Endodermal cell (in vitro differentiated cells): ENCODE data around the gene TESMIN. TPM values are rescaled to one million over a fixed set of nuclear protein-coding genes. Genes with fewer than 3 reads are reported as not detected.

Experiments used
- DNase-seq: peaks from one replicate; pipeline ENCODE4 v3.0.0-alpha.2; 2017
- H3K27ac ChIP-seq: 2 replicates; pipeline ENCODE4 v1.5.1; 2013; ENCODE audit warnings: mild to moderate bottlenecking, low read depth, low read length, moderate library complexity
- H3K27me3 ChIP-seq: 2 replicates; pipeline ENCODE4 v1.6.1; 2013; ENCODE audit warnings: mild to moderate bottlenecking, low read length, moderate library complexity; ENCODE audit not compliant: insufficient read depth, control insufficient read depth, poor library complexity, severe bottlenecking
- H3K36me3 ChIP-seq: 2 replicates; pipeline ENCODE4 v1.7.0; 2013; ENCODE audit warnings: mild to moderate bottlenecking, low read length, moderate library complexity; ENCODE audit not compliant: control insufficient read depth, insufficient read depth
- H3K4me1 ChIP-seq: one replicate; pipeline ENCODE4 v1.7.0; 2013; ENCODE audit warnings: low read length; ENCODE audit not compliant: control insufficient read depth, insufficient read depth
- H3K4me3 ChIP-seq: 2 replicates; pipeline ENCODE4 v1.5.1; 2013; ENCODE audit warnings: mild to moderate bottlenecking, low read length, moderate library complexity
- H3K9ac ChIP-seq: 2 replicates; pipeline ENCODE4 v1.6.1; 2013; ENCODE audit warnings: mild to moderate bottlenecking, low read length, moderate library complexity; ENCODE audit not compliant: poor library complexity, severe bottlenecking; ENCODE audit errors: extremely low read depth
- H3K9me3 ChIP-seq: 2 replicates; pipeline ENCODE4 v1.6.1; 2013; ENCODE audit warnings: mild to moderate bottlenecking, low read length, moderate library complexity; ENCODE audit not compliant: control insufficient read depth
- H3K27ac Mint-ChIP-seq: 2 replicates; pipeline ENCODE4 v1.8.0; 2020; ENCODE audit warnings: mixed read lengths
- H3K27me3 Mint-ChIP-seq: 2 replicates; pipeline ENCODE4 v1.8.0; 2021; ENCODE audit warnings: mild to moderate bottlenecking, mixed read lengths; ENCODE audit not compliant: insufficient read depth
- H3K36me3 Mint-ChIP-seq: 2 replicates; pipeline ENCODE4 v1.8.0; 2020; ENCODE audit warnings: low read depth, mixed read lengths
- H3K4me1 Mint-ChIP-seq: 2 replicates; pipeline ENCODE4 v1.8.0; 2020; ENCODE audit warnings: mixed read lengths
- H3K4me3 Mint-ChIP-seq: 2 replicates; pipeline ENCODE4 v1.8.0; 2020; ENCODE audit warnings: mild to moderate bottlenecking, moderate library complexity, mixed read lengths
- H3K9me3 Mint-ChIP-seq: 2 replicates; pipeline ENCODE4 v1.8.0; 2020; ENCODE audit warnings: mild to moderate bottlenecking, mixed read lengths
- WGBS, 2 experiments: methylation state at CpG; one replicate each; pipeline versions ENCODE4 v1.1.5 to v1.1.7; 2013; ENCODE audit warnings: missing lambda C conversion rate in 2 of 2, mixed read lengths in 1 of 2; ENCODE audit not compliant: insufficient coverage in 1 of 2, insufficient read length in 1 of 2; 5-methylcytosine and 5-hydroxymethylcytosine counted together
- total RNA-seq, 2 donors: library from RNA; stranded (reverse); fragmentation: NEBNext Ultra II Directional in 1 of 2; extraction: Animal tissue kit (Norgen Biotek cat#: 25700) in 1 of 2; gene quantifications; 2 replicates in 1 of 2; 3 replicates in 1 of 2; pipeline ENCODE4 v1.2.1, GENCODE V29; 2021
- TF ChIP-seq, protein P1 (sequence below): fragments of 200-600 bp; sonication (generic); conservative IDR thresholded peaks from 2 replicates; pipeline ENCODE4 v1.5.0; 2021; ENCODE audit warnings: antibody characterized with exemption, mild to moderate bottlenecking

TESMIN gene
- total RNA-seq, 2 donors from 2014 or later, result 53.7 to 68.8 TPM

- WGBS, 2 experiments, result 95 to 96% methylated on average over 20 to 26 of the region's 26 CpGs
Measured at GRCh38 chr11:68782711-68783110, 31.4 kb upstream of the TESMIN start.

DNA sequence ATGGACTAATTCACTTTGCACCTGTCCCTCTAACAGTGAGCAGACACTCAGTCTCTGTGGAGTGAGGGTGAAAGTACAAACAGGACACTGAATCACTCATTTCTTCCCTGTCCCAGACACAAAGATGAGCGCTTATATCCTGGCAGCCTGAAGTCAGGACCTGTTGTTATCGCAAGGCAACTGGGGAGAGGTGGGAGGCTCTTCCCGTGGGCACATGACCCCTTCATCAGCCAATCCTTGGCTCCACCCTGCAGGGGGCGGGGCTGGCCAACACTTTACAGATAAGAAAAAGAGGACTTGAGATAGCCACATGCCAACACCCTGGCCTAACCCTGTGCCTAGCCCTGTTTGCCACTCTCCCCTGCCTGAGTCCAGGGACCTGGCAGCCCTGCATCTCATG is 29.5 kb upstream of the TESMIN start:
- Mint-ChIP-seq H3K36me3 (peaks cover 19% of the 10 kb centered on the region), H3K4me3 (no peak overlapping the region), H3K4me1 (peaks cover 6% of the 10 kb centered on the region), H3K27me3 (no peaks in the 10 kb centered on the region), H3K27ac (peak overlapping the region; percentile 52), H3K9me3 (no peaks in the 10 kb centered on the region)
- Histone ChIP-seq H3K4me1 (no peaks in the 10 kb centered on the region), H3K36me3 (no peaks in the 10 kb centered on the region), H3K27ac (no peak overlapping the region), H3K27me3 (no peaks in the 10 kb centered on the region), H3K4me3 (no peak overlapping the region), H3K9ac (no peak overlapping the region), H3K9me3 (no peaks in the 10 kb centered on the region)
- TF ChIP-seq, protein P1, sequence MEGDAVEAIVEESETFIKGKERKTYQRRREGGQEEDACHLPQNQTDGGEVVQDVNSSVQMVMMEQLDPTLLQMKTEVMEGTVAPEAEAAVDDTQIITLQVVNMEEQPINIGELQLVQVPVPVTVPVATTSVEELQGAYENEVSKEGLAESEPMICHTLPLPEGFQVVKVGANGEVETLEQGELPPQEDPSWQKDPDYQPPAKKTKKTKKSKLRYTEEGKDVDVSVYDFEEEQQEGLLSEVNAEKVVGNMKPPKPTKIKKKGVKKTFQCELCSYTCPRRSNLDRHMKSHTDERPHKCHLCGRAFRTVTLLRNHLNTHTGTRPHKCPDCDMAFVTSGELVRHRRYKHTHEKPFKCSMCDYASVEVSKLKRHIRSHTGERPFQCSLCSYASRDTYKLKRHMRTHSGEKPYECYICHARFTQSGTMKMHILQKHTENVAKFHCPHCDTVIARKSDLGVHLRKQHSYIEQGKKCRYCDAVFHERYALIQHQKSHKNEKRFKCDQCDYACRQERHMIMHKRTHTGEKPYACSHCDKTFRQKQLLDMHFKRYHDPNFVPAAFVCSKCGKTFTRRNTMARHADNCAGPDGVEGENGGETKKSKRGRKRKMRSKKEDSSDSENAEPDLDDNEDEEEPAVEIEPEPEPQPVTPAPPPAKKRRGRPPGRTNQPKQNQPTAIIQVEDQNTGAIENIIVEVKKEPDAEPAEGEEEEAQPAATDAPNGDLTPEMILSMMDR, result no peak
- 63 to 79% methylated on average over 3 to 4 of the region's 4 CpGs for WGBS, 2 experiments
- peak; percentile 94 for DNase-seq

More at GRCh38 chr11:68782711-68783110, 31.4 kb upstream of the TESMIN start:
- no peaks in the 10 kb centered on the region for H3K9me3 ChIP-seq
- H3K27ac Mint-ChIP-seq, result no peak overlapping the region
- H3K4me3 ChIP-seq, result no peak overlapping the region
- TF ChIP-seq, protein P1, result no peak
- H3K4me3 Mint-ChIP-seq, result no peak overlapping the region
- no peaks in the 10 kb centered on the region for H3K9me3 Mint-ChIP-seq
- H3K27me3 Mint-ChIP-seq, result no peaks in the 10 kb centered on the region
- no peaks in the 10 kb centered on the region for H3K36me3 ChIP-seq
- H3K27me3 ChIP-seq, result no peaks in the 10 kb centered on the region
- H3K36me3 Mint-ChIP-seq, result peaks cover 19% of the 10 kb centered on the region
- H3K9ac ChIP-seq, result no peak overlapping the region
- DNase-seq, result no peak
- no peaks in the 10 kb centered on the region for H3K4me1 ChIP-seq
- H3K4me1 Mint-ChIP-seq, result peaks cover 6% of the 10 kb centered on the region
- H3K27ac ChIP-seq, result no peak overlapping the region

GRCh38 chr11:68778205-68778604 is 26.9 kb upstream of the TESMIN start:
- Histone ChIP-seq H3K9me3 (no peaks in the 10 kb centered on the region), H3K9ac (no peak overlapping the region), H3K27me3 (no peaks in the 10 kb centered on the region), H3K36me3 (no peaks in the 10 kb centered on the region), H3K27ac (no peak overlapping the region), H3K4me3 (no peak overlapping the region), H3K4me1 (no peaks in the 10 kb centered on the region)
- no peaks in the 10 kb centered on the region for H3K9me3 Mint-ChIP-seq
- TF ChIP-seq, protein P1, result no peak
- peak overlapping the region; percentile 49 for H3K27ac Mint-ChIP-seq
- no peak overlapping the region for H3K4me3 Mint-ChIP-seq
- H3K27me3 Mint-ChIP-seq, result no peaks in the 10 kb centered on the region
- H3K4me1 Mint-ChIP-seq, result peaks cover 6% of the 10 kb centered on the region
- DNase-seq, result no peak
- 95 to 100% methylated on average over 2 to 7 of the region's 7 CpGs for WGBS, 2 experiments
- H3K36me3 Mint-ChIP-seq, result peaks cover 24% of the 10 kb centered on the region
